B cell (primary cell): ENCODE results near the gene PLCB1. TPM values are rescaled to one million over a fixed set of nuclear protein-coding genes. Genes with fewer than 3 reads are reported as not detected.

Experiments used
- ATAC-seq: fragments of 200-7000 bp; cut with Tn5 transposase; one replicate; pipeline ENCODE4 v1.10.0; 2021; ENCODE audit warnings: low read depth, mild to moderate bottlenecking, moderate number of reproducible peaks, moderate library complexity
- CTCF ChIA-PET: fragments of 350-600 bp; sonication (Branson Sonifier 250); formaldehyde crosslinking; loops from one replicate; lab custom pipeline; 2021; ENCODE audit warnings: antibody characterized with exemption, inconsistent platforms; lab: Charles Lee
- POLR2A ChIA-PET: fragments of 350-600 bp; sonication (Branson Sonifier 250); formaldehyde crosslinking; loops from one replicate; lab custom pipeline; 2021; ENCODE audit warnings: antibody characterized with exemption; lab: Charles Lee
- DNase-seq: peaks from one replicate; pipeline ENCODE4 v3.0.0; 2013
- H2AFZ ChIP-seq: 2 replicates; pipeline ENCODE4 v1.6.1; 2012; ENCODE audit warnings: mild to moderate bottlenecking, low read depth, low read length; ENCODE audit not compliant: insufficient read depth, poor library complexity, severe bottlenecking
- H3K27ac ChIP-seq, 2 donors: 1 replicate in 1 of 2; 2 replicates in 1 of 2; pipeline ENCODE4 v1.5.1; 2012 to 2013; ENCODE audit warnings: low read length in 2 of 2, mild to moderate bottlenecking in 2 of 2, moderate library complexity in 1 of 2
- H3K27me3 ChIP-seq, 4 experiments: fragments of 200-600 bp in 1 of 4; sonication (generic) in 1 of 4; replicated peaks in 1 of 4; 1 replicate in 2 of 4; 2 replicates in 2 of 4; pipeline versions ENCODE4 v1.6.1 to v1.7.0; 2013 to 2016; ENCODE audit warnings: low read length in 3 of 4, mild to moderate bottlenecking in 2 of 4, mixed read lengths in 1 of 4, moderate library complexity in 1 of 4; ENCODE audit not compliant: insufficient read depth in 4 of 4, control insufficient read depth in 3 of 4; ENCODE audit errors: control extremely low read depth in 1 of 4
- H3K36me3 ChIP-seq, 2 experiments: replicated peaks in 1 of 2; 1 replicate in 1 of 2; 2 replicates in 1 of 2; pipeline versions ENCODE4 v1.6.1 to v1.7.1; 2013; ENCODE audit warnings: low read length in 1 of 2; ENCODE audit not compliant: insufficient read depth in 2 of 2, control insufficient read depth in 1 of 2; ENCODE audit errors: control extremely low read depth in 1 of 2, extremely low read depth in 1 of 2
- H3K4me1 ChIP-seq, 2 donors: fragments of 200-600 bp in 1 of 2; sonication (generic) in 1 of 2; 1 replicate in 1 of 2; 2 replicates in 1 of 2; pipeline versions ENCODE4 v1.5.1 to v1.6.1; 2013 to 2017; ENCODE audit warnings: low read length in 2 of 2; ENCODE audit not compliant: control insufficient read depth in 2 of 2, insufficient read depth in 2 of 2
- H3K4me2 ChIP-seq: replicated peaks from 2 replicates; pipeline ENCODE3; 2012; ENCODE audit warnings: mild to moderate bottlenecking, low read depth, low read length; ENCODE audit not compliant: poor library complexity, severe bottlenecking
- H3K4me3 ChIP-seq, 5 experiments: fragments of 200-600 bp in 1 of 5; sonication (generic) in 1 of 5; 1 replicate in 3 of 5; 2 replicates in 2 of 5; pipeline versions ENCODE4 v1.5.1 to v1.7.0; 2011 to 2016; ENCODE audit warnings: low read length in 4 of 5, mild to moderate bottlenecking in 4 of 5, low read depth in 2 of 5, control low read depth in 1 of 5, moderate library complexity in 1 of 5; ENCODE audit not compliant: insufficient read depth in 1 of 5; ENCODE audit errors: control extremely low read depth in 1 of 5, extremely low read depth in 1 of 5
- H3K79me2 ChIP-seq: fragments of 200-600 bp; sonication (generic); one replicate; pipeline ENCODE4 v1.6.0; 2016; ENCODE audit warnings: low read length; ENCODE audit not compliant: control insufficient read depth, insufficient read depth
- H3K9ac ChIP-seq: fragments of 200-600 bp; sonication (generic); 2 replicates; pipeline ENCODE4 v1.6.1; 2017; ENCODE audit warnings: mild to moderate bottlenecking, low read length, moderate library complexity
- H3K9me3 ChIP-seq, 3 donors: one replicate each; pipeline versions ENCODE4 v1.6.1 to v1.7.1; 2013; ENCODE audit warnings: low read length in 2 of 3; ENCODE audit not compliant: control insufficient read depth in 2 of 3, insufficient read depth in 1 of 3; ENCODE audit errors: control extremely low read depth in 1 of 3
- H4K20me1 ChIP-seq: 2 replicates; pipeline ENCODE4 v1.6.0; 2012; ENCODE audit warnings: mild to moderate bottlenecking, low read length; ENCODE audit not compliant: insufficient read depth, control insufficient read depth, poor library complexity, severe bottlenecking
- H3K27ac Mint-ChIP-seq: one replicate; pipeline ENCODE4 v1.8.0; 2021; ENCODE audit warnings: mixed read lengths
- H3K27me3 Mint-ChIP-seq: one replicate; pipeline ENCODE4 v1.8.0; 2021; ENCODE audit warnings: mixed read lengths
- H3K4me1 Mint-ChIP-seq: one replicate; pipeline ENCODE4 v1.8.0; 2021; ENCODE audit warnings: mixed read lengths
- H3K4me3 Mint-ChIP-seq: one replicate; pipeline ENCODE4 v1.8.0; 2021; ENCODE audit warnings: mixed read lengths
- H3K9me3 Mint-ChIP-seq: one replicate; pipeline ENCODE4 v1.8.0; 2022; ENCODE audit warnings: mixed read lengths; ENCODE audit not compliant: insufficient read depth
- CTCF ChIP-seq: fragments of 200-600 bp; IDR thresholded peaks from one replicate; pipeline ENCODE4 v1.8.0; 2022; ENCODE audit warnings: antibody characterized with exemption, mild to moderate bottlenecking
- EZH2 ChIP-seq: IDR thresholded peaks from 2 replicates; pipeline ENCODE4 v1.6.1; 2012; ENCODE audit warnings: borderline replicate concordance, low read depth, mild to moderate bottlenecking, moderate library complexity, low read length; ENCODE audit not compliant: insufficient read depth, poor library complexity, severe bottlenecking
- WGBS: methylation state at CpG from one replicate; pipeline ENCODE4 v1.1.5; 2013; ENCODE audit warnings: missing lambda C conversion rate; ENCODE audit not compliant: insufficient coverage; 5-methylcytosine and 5-hydroxymethylcytosine counted together
- intact Hi-C: fragments of 100-400 bp; cut with micrococcal nuclease; formaldehyde crosslinking; loops from one replicate; pipeline ENCODE4 v1.10.0; 2022
- polyA plus RNA-seq: library from polyadenylated mRNA; depleted of rRNA; stranded (reverse); fragments of >200 nt; gene quantifications from 2 replicates; pipeline ENCODE4 v1.2.3, GENCODE V29; 2012
- total RNA-seq, 2 donors: library from RNA; stranded (reverse); fragments of 120-200 nt in 1 of 2; gene quantifications; 1 replicate in 1 of 2; 2 replicates in 1 of 2; pipeline versions ENCODE4 v1.2.3 to v1.2.4, GENCODE V29; 2013 to 2022

The PLCB1 gene
- total and polyA plus RNA-seq, 2 donors (not counting 1 experiment from before 2014, with no cell fraction given): 0.18 to 0.47 TPM

GRCh38 chr20:8394308-8394945, 262.4 kb downstream of the PLCB1 start:
- WGBS: 100% methylated on average over 1 of the region's 2 CpGs
- Histone ChIP-seq H3K27me3 (no peaks in the 10 kb centered on the region), H3K79me2 (no peaks in the 10 kb centered on the region), H3K4me3 (no peak overlapping the region), H3K36me3 (no peaks in the 10 kb centered on the region), H2AFZ (no peak overlapping the region), H3K4me1 (peaks cover 0 to 3% of the 10 kb centered on the region in 2 donors), H3K9ac (no peak overlapping the region), H4K20me1 (no peaks in the 10 kb centered on the region), H3K27ac (no peak overlapping the region), H3K9me3 (no peaks in the 10 kb centered on the region), H3K4me2 (no peak overlapping the region)
- H3K27ac Mint-ChIP-seq: no peak overlapping the region
- ChIA-PET POLR2A (no interaction called here), CTCF (no interaction called here)
- peaks cover 3% of the 10 kb centered on the region for H3K9me3 Mint-ChIP-seq
- no peaks in the 10 kb centered on the region for H3K27me3 Mint-ChIP-seq
- no peak overlapping the region for H3K4me3 Mint-ChIP-seq
- no peak for ATAC-seq
- intact Hi-C loops: no loop called here
- TF ChIP-seq EZH2 (no peak), CTCF (no peak)
- no peaks in the 10 kb centered on the region for H3K4me1 Mint-ChIP-seq
- DNase-seq: no peak

- no peaks in the 10 kb centered on the region for H3K36me3 ChIP-seq
- peaks cover 8 to 18% of the 10 kb centered on the region in 2 donors for H3K4me1 ChIP-seq
- WGBS: no CpG with 5 or more reads among the region's 2 CpGs
- H3K4me2 ChIP-seq: no peak overlapping the region
- ATAC-seq (no peak), DNase-seq (no peak)
- no peak overlapping the region for H2AFZ ChIP-seq
- CTCF ChIA-PET: interaction anchor here (1.6 kb wide), 1 partner anchor 352 kb away, joined by 5 read pairs; no protein-coding TSS in a partner anchor
- no peaks in the 10 kb centered on the region for H3K27me3 Mint-ChIP-seq
- POLR2A ChIA-PET: no interaction called here
- TF ChIP-seq CTCF: no peak
- no peak for TF ChIP-seq EZH2
- no peaks in the 10 kb centered on the region for H3K79me2 ChIP-seq
- H3K9me3 ChIP-seq: no peaks in the 10 kb centered on the region
- H4K20me1 ChIP-seq: no peaks in the 10 kb centered on the region
- intact Hi-C loops: no loop called here
- no peak overlapping the region for H3K9ac ChIP-seq
- no peak overlapping the region for H3K27ac Mint-ChIP-seq
- peaks cover 3% of the 10 kb centered on the region for H3K9me3 Mint-ChIP-seq
- H3K4me1 Mint-ChIP-seq: peaks cover 10% of the 10 kb centered on the region
- H3K4me3 ChIP-seq: no peak overlapping the region
- no peaks in the 10 kb centered on the region for H3K27me3 ChIP-seq
- H3K4me3 Mint-ChIP-seq: no peak overlapping the region
- H3K27ac ChIP-seq: no peak overlapping the region
These were observed 263.9 kb downstream of the PLCB1 start for GRCh38 chr20:8395956-8396355.
